ENCODE results near the gene PRR19. TPM values are rescaled to one million over a fixed set of nuclear protein-coding genes. Genes with fewer than 3 reads are reported as not detected.

Gene PRR19
- total RNA-seq, 2 experiments from 2014 or later, result 0.16 TPM; not detected in 1

DNA sequence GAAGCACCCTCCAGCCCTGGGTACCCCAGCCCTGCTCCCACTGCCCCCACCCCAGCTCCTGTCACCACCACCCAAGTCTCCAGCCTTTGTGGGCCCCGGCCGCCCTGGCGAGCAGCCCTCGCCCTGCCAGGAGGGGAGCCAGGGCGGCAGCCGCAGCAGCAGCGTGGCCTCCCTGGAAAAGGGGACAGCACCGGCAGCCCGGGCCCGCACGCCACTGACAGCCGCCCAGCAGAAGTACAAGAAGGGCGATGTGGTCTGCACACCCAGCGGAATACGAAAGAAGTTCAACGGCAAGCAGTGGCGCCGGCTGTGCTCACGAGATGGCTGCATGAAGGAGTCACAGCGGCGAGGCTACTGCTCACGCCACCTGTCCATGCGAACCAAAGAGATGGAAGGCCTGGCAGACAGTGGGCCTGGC lies 28.9 kb upstream of the PRR19 start:
- H3K36me3 Mint-ChIP-seq (ENCODE audit: low read depth), result peaks cover 35% of the 10 kb centered on the region
- peak in 1 of 14 experiments; percentile 23 for DNase-seq
- H3K9me3 Mint-ChIP-seq, result no peaks in the 10 kb centered on the region
- Histone ChIP-seq H3K4me1 (ENCODE audit: insufficient read depth, low read length) (peaks cover 68% of the 10 kb centered on the region), H3K27ac (ENCODE audit: low read depth in 1 of 2, low read length in 2 of 2) (no peak overlapping the region), H3K27me3 (ENCODE audit: control insufficient read depth in 1 of 2, insufficient read depth in 2 of 2, low read length in 2 of 2) (no peaks in the 10 kb centered on the region), H3K36me3 (ENCODE audit: insufficient read depth, low read length) (peaks cover 35% of the 10 kb centered on the region), H3K9me3 (ENCODE audit: control insufficient read depth in 1 of 2, insufficient read depth in 1 of 2, low read length in 2 of 2) (no peaks in the 10 kb centered on the region), H3K4me3 (ENCODE audit: low read length) (no peak overlapping the region)
- ChIA-PET POLR2A (no interaction called here), CTCF (no interaction called here)
- peaks cover 43% of the 10 kb centered on the region for H3K4me1 Mint-ChIP-seq (ENCODE audit: low read depth)
- no peak overlapping the region for H3K27ac Mint-ChIP-seq
- intact Hi-C loops (cut with DNase I, micrococcal nuclease), result no loop called here
- H3K4me3 Mint-ChIP-seq, result no peak overlapping the region
- ATAC-seq (ENCODE audit: poor library complexity), result no peak
- H3K27me3 Mint-ChIP-seq, result no peaks in the 10 kb centered on the region
- TF ChIP-seq, protein P1, sequence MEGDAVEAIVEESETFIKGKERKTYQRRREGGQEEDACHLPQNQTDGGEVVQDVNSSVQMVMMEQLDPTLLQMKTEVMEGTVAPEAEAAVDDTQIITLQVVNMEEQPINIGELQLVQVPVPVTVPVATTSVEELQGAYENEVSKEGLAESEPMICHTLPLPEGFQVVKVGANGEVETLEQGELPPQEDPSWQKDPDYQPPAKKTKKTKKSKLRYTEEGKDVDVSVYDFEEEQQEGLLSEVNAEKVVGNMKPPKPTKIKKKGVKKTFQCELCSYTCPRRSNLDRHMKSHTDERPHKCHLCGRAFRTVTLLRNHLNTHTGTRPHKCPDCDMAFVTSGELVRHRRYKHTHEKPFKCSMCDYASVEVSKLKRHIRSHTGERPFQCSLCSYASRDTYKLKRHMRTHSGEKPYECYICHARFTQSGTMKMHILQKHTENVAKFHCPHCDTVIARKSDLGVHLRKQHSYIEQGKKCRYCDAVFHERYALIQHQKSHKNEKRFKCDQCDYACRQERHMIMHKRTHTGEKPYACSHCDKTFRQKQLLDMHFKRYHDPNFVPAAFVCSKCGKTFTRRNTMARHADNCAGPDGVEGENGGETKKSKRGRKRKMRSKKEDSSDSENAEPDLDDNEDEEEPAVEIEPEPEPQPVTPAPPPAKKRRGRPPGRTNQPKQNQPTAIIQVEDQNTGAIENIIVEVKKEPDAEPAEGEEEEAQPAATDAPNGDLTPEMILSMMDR (IDR thresholded peaks at IDR 0.05), result no peak

DNA sequence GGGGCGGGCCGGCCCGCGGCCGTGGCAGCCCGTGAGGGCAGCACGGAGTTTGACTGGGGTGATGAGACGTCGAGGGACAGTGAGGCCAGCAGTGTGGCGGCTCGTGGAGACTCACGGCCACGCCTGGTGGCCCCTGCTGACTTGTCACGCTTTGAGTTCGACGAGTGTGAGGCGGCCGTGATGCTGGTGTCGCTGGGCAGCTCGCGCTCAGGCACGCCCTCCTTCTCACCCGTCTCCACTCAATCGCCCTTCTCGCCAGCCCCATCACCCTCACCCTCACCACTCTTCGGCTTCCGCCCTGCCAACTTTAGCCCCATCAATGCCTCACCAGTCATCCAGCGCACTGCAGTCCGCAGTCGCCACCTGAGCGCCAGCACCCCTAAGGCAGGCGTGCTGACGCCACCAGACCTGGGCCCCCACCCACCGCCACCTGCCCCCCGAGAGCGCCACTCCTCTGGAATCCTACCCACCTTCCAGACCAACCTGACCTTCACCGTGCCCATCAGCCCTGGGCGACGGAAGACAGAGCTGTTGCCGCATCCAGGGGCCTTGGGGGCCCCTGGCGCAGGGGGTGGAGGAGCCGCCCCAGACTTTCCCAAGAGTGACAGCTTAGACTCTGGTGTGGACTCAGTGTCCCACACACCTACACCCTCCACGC lies 28.4 kb upstream of the PRR19 start:
- peaks cover 35% of the 10 kb centered on the region for H3K36me3 ChIP-seq (ENCODE audit: insufficient read depth, low read length)
- peaks cover 35% of the 10 kb centered on the region for H3K36me3 Mint-ChIP-seq (ENCODE audit: low read depth)
- H3K27me3 ChIP-seq (ENCODE audit: control insufficient read depth in 1 of 2, insufficient read depth in 2 of 2, low read length in 2 of 2), result no peaks in the 10 kb centered on the region
- ChIA-PET POLR2A (no interaction called here), CTCF (no interaction called here)
- peaks cover 73% of the 10 kb centered on the region for H3K4me1 ChIP-seq (ENCODE audit: insufficient read depth, low read length)
- ATAC-seq (ENCODE audit: poor library complexity), result no peak
- H3K4me1 Mint-ChIP-seq (ENCODE audit: low read depth), result peaks cover 47% of the 10 kb centered on the region
- intact Hi-C loops (cut with DNase I, micrococcal nuclease), result no loop called here
- peak in 1 of 14 experiments; percentile 1 for DNase-seq
- no peaks in the 10 kb centered on the region for H3K9me3 Mint-ChIP-seq
- H3K27ac Mint-ChIP-seq, result no peak overlapping the region
- no peak overlapping the region for H3K4me3 Mint-ChIP-seq
- TF ChIP-seq, protein P1 (IDR thresholded peaks at IDR 0.05), result no peak
- no peaks in the 10 kb centered on the region for H3K27me3 Mint-ChIP-seq
- H3K9me3 ChIP-seq (ENCODE audit: control insufficient read depth in 1 of 2, insufficient read depth in 1 of 2, low read length in 2 of 2), result no peaks in the 10 kb centered on the region
- H3K4me3 ChIP-seq (ENCODE audit: low read length), result no peak overlapping the region
- H3K27ac ChIP-seq (ENCODE audit: low read depth in 1 of 2, low read length in 2 of 2), result no peak overlapping the region

DNA sequence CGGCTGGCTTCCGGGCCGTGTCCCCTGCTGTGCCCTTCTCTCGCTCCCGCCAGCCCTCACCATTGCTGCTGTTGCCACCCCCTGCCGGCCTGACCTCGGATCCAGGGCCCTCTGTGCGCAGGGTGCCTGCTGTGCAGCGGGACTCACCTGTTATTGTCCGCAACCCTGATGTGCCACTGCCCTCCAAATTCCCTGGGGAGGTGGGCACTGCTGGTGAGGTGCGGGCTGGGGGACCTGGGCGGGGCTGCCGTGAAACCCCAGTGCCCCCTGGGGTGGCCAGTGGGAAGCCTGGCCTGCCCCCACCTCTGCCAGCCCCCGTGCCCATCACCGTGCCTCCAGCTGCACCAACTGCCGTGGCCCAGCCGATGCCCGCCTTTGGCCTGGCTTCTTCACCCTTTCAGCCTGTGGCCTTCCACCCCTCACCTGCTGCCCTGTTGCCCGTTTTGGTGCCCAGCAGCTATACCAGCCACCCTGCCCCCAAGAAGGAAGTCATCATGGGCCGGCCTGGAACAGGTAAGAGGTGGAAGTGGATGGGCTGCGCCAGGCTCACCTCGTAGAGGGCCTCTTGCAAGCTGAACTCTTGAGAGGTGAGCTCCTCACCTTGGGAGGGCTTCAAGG lies 27.8 kb upstream of the PRR19 start:
- peak overlapping the region; percentile 69 for H3K27ac Mint-ChIP-seq
- H3K27me3 Mint-ChIP-seq, result no peaks in the 10 kb centered on the region
- CTCF ChIA-PET, result no interaction called here
- Histone ChIP-seq H3K27me3 (ENCODE audit: control insufficient read depth in 1 of 2, insufficient read depth in 2 of 2, low read length in 2 of 2) (no peaks in the 10 kb centered on the region), H3K4me1 (ENCODE audit: insufficient read depth, low read length) (peaks cover 80% of the 10 kb centered on the region), H3K36me3 (ENCODE audit: insufficient read depth, low read length) (peaks cover 35% of the 10 kb centered on the region), H3K4me3 (ENCODE audit: low read length) (no peak overlapping the region), H3K27ac (ENCODE audit: low read depth in 1 of 2, low read length in 2 of 2) (no peak overlapping the region), H3K9me3 (ENCODE audit: control insufficient read depth in 1 of 2, insufficient read depth in 1 of 2, low read length in 2 of 2) (no peaks in the 10 kb centered on the region)
- H3K4me1 Mint-ChIP-seq (ENCODE audit: low read depth), result peaks cover 51% of the 10 kb centered on the region
- no peak overlapping the region for H3K4me3 Mint-ChIP-seq
- no peak for ATAC-seq (ENCODE audit: poor library complexity)
- intact Hi-C loops (cut with DNase I, micrococcal nuclease), result no loop called here
- TF ChIP-seq, protein P1 (IDR thresholded peaks at IDR 0.05), result no peak
- POLR2A ChIA-PET, result interaction anchor here (0.9 to 1.0 kb wide), 2 partner anchors 9 to 31 kb away, joined by 3 read pairs; partner anchors contain the start of gene GSK3A
- peak in 2 of 14 experiments; percentile 0 to 25 for DNase-seq
- peaks cover 35% of the 10 kb centered on the region for H3K36me3 Mint-ChIP-seq (ENCODE audit: low read depth)
- no peaks in the 10 kb centered on the region for H3K9me3 Mint-ChIP-seq

All from CD4-positive, alpha-beta T cell (primary cell).